Mesodermal cell (in vitro differentiated cells): ENCODE measurements around the gene RFX2.

Source experiments
- H3K27ac ChIP-seq: 2 replicates; pipeline ENCODE4 v1.7.0; 2013; ENCODE audit warnings: mild to moderate bottlenecking, low read depth, low read length, moderate library complexity; ENCODE audit not compliant: severe bottlenecking
- H3K36me3 ChIP-seq: 2 replicates; pipeline ENCODE4 v1.7.1; 2013; ENCODE audit warnings: mild to moderate bottlenecking, low read length, moderate library complexity; ENCODE audit not compliant: control insufficient read depth, insufficient read depth
- H3K4me1 ChIP-seq: one replicate; pipeline ENCODE4 v1.7.1; 2013; ENCODE audit warnings: mild to moderate bottlenecking, low read length; ENCODE audit not compliant: insufficient read depth, control insufficient read depth, poor library complexity, severe bottlenecking
- H3K4me3 ChIP-seq: 2 replicates; pipeline ENCODE4 v1.7.0; 2013; ENCODE audit warnings: low read length, control low read depth, mild to moderate bottlenecking; ENCODE audit not compliant: insufficient read depth, poor library complexity, severe bottlenecking; ENCODE audit errors: extremely low read depth
- H3K9me3 ChIP-seq: 2 replicates; pipeline ENCODE4 v1.7.1; 2013; ENCODE audit warnings: mild to moderate bottlenecking, low read length, moderate library complexity; ENCODE audit not compliant: control insufficient read depth
- WGBS, 2 experiments: methylation state at CpG; one replicate each; pipeline ENCODE4 v1.1.5; 2013; ENCODE audit warnings: missing lambda C conversion rate in 2 of 2; ENCODE audit not compliant: insufficient coverage in 2 of 2; 5-methylcytosine and 5-hydroxymethylcytosine counted together

RFX2 gene

DNA sequence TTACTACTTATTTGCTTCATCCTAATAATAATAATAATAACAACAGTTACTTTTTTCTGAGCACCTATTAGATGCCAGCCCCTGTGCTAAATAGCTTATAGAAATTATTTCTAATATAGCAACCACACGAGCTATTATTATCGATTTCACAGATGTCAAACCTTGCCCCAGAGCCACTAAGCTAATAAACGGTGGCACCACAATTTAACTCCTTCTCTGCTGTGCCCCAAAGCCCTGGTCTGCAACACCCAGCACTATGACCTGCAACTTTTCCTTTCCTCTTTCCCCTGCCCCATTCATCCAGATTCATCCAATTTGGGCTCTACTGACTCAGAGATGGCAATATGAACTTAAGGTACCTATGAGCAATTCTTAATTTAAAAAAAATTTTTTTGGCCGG, 6.4 kb downstream of the RFX2 start:
- no peak overlapping the region for H3K27ac ChIP-seq
- 86 to 87% methylated on average over 2 to 3 of the region's 4 CpGs for WGBS, 2 experiments
- no peak overlapping the region for H3K4me3 ChIP-seq
- H3K36me3 ChIP-seq: no peaks in the 10 kb centered on the region
- no peaks in the 10 kb centered on the region for H3K9me3 ChIP-seq
- peaks cover 5% of the 10 kb centered on the region for H3K4me1 ChIP-seq

DNA sequence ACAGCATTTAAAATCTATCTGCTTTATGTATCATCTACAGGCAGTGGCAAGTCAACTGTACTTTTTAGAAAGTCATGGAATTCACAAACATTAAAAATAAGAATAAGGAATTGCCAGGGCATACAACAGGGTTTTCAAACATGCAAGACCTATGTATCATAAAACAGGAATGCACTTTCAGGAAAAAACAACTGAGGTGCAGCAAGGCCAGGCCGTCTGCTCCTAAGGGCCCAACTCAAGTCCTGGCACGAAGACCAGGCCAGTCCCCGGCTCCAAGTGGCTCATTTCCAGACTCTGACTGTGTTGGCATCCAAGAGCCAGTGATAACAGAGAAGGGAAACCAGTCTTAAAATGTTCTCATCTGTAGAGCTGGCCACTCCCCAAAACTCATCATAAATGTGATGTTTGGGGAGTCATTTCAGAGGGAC, 7.1 kb downstream of the RFX2 start:
- H3K4me1 ChIP-seq: peaks cover 5% of the 10 kb centered on the region
- no peaks in the 10 kb centered on the region for H3K9me3 ChIP-seq
- no peak overlapping the region for H3K27ac ChIP-seq
- no peaks in the 10 kb centered on the region for H3K36me3 ChIP-seq
- WGBS, 2 experiments: 80 to 97% methylated on average over 3 of the region's 3 CpGs
- no peak overlapping the region for H3K4me3 ChIP-seq

DNA sequence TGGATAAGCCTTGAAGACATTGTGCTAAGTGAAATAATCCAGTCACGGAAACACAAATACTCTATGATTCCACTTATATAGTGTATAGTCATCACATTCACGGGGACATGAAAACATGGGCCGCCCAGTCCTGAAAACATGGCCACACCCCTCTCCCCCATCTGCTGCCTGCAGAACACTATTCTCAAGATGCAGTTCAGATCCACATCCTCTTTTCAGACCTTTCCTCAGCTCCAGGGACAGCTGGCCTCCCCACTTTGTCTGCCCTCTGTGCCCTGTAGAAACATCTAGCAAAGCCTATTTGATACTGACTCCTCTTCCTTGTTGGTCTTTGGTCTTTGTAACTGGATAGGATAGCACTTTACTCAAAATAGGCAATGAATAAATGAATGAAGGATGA, 8.3 kb downstream of the RFX2 start:
- H3K4me1 ChIP-seq: peaks cover 5% of the 10 kb centered on the region
- WGBS, 2 experiments: 84 to 100% methylated on average over 2 to 3 of the region's 3 CpGs
- H3K4me3 ChIP-seq: no peak overlapping the region
- H3K36me3 ChIP-seq: no peaks in the 10 kb centered on the region
- H3K9me3 ChIP-seq: no peaks in the 10 kb centered on the region
- H3K27ac ChIP-seq: no peak overlapping the region

DNA sequence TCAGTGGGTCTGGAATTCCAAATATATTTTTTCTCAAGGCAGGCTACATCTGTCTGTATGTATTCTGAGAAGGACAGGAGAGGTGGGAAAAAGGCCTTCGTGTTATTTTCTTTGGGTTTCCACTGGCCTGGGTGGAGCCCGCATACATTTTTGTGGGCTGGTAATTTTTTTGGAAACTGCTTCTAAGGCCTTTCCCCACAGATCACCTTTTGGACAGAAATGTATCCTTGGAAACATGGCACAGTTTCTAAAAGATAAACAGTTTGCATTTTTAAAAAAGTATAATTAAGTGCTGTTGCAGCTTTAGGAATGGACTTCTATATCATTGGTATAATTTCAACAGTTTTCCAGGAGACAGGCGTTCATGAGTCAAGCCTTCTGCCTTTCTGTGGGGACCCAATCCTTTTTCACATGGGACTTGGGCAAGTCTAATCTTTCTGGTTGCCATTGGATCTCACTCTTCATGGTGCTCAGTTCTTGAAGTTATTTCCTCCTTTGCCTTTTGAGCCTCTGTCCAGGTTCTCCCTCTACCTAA, 8.9 kb downstream of the RFX2 start:
- WGBS, 2 experiments: 85 to 100% methylated on average over 2 of the region's 3 CpGs
- Histone ChIP-seq H3K4me1 (peaks cover 5% of the 10 kb centered on the region), H3K36me3 (no peaks in the 10 kb centered on the region), H3K27ac (no peak overlapping the region), H3K9me3 (no peaks in the 10 kb centered on the region), H3K4me3 (no peak overlapping the region)

DNA sequence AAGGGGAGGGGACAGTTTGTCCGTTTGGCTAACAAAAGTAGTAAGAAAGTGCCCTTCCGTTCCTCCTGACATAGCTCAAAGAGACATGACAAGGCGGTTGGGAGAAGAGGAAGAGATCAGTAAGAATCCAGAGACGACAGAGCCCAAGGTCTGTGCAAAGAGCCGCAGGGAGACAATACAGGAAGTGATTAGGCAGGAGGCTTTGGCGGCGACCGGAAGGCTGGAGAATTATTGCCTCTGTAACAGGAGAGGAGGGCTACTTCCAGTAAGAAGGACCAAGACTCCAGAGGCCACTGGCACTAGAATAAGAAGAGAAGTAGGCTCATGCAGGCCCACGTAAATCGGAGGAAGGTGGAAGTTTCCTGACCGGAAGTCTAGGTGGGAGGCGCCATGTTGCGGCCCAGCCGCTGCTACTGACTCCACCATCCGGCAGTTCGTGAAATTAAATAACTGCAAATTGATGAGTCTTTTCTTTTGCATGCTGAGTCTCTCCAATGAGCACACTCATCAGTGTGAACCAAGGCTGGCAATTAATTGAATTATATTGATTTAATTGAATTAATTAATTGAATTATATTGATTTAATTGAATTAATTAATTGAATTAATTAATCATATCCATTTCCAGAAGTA, 9.9 kb downstream of the RFX2 start:
- no peaks in the 10 kb centered on the region for H3K9me3 ChIP-seq
- peaks cover 5% of the 10 kb centered on the region for H3K4me1 ChIP-seq
- H3K27ac ChIP-seq: peak overlapping the region; percentile 54
- H3K4me3 ChIP-seq: no peak overlapping the region
- H3K36me3 ChIP-seq: no peaks in the 10 kb centered on the region
- 84 to 88% methylated on average over 14 to 16 of the region's 16 CpGs for WGBS, 2 experiments

DNA sequence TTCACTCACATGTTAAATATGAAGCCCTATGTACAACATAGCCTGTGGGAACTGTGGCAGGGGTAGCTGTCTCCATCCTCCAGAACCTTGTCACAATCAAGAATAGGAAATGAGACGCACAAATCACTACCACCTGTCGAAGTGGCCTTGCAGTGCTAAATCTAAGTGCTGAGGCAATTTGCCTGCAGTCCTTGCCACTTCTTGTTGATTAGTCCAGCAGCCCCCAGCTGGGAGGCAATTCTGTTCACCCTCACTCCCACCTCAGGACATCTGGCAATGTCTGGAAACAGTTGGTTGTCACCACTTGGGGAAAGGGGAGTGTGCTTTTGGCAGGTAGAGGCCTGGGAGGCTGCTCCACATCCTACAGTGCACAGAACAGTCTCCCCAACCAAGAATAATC, 10.7 kb downstream of the RFX2 start:
- H3K4me3 ChIP-seq: no peak overlapping the region
- peaks cover 5% of the 10 kb centered on the region for H3K4me1 ChIP-seq
- no peaks in the 10 kb centered on the region for H3K9me3 ChIP-seq
- H3K27ac ChIP-seq: no peak overlapping the region
- no peaks in the 10 kb centered on the region for H3K36me3 ChIP-seq
- WGBS, 2 experiments: 94% methylated on average over 2 of the region's 2 CpGs

DNA sequence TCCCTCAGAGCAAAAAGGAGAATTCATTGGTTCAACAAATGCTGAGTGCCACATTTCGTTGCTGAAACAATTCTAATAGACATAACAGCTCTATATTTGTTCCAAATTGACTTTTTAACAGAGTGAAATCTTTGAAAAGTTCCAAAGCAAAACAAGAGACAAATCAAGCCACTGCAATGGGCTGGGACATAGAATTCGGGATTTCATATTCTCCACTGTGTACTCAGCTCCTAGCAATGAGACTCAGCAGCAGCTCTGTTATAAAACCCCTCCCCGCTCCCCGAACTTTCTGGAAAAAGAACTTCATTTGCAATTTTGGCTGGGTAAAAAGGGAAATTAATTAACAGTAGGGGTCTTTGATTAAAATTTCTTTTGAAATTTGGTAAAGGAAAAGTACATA, 11.3 kb downstream of the RFX2 start:
- Histone ChIP-seq H3K4me3 (no peak overlapping the region), H3K36me3 (no peaks in the 10 kb centered on the region), H3K27ac (no peak overlapping the region), H3K9me3 (no peaks in the 10 kb centered on the region), H3K4me1 (peaks cover 5% of the 10 kb centered on the region)
- 95% methylated on average over 3 of the region's 4 CpGs; no CpG with 5 or more reads in 1 of the 2 experiments for WGBS, 2 experiments

DNA sequence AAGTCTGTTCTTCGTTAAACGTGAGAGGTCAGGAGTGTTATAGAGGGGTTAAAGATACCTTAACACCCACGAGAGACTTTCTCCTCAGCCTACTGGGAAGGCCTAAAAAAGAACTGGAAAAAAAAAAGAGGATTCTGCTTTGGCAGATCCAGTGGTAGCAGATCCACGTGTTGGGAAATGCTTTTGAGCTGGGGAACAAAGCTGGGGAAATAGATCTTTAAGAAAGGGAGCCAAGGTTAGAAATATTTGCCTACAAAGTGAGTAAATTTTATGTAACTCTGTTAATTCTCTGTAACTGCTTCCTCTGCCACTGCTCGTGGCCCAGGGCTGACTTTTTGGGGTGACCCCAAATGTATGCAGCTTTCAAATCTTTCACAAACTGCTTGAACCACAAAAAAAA, 11.7 kb downstream of the RFX2 start:
- no peak overlapping the region for H3K27ac ChIP-seq
- WGBS, 2 experiments: 43 to 65% methylated on average over 1 to 2 of the region's 5 CpGs
- H3K36me3 ChIP-seq: no peaks in the 10 kb centered on the region
- H3K4me3 ChIP-seq: no peak overlapping the region
- no peaks in the 10 kb centered on the region for H3K9me3 ChIP-seq
- H3K4me1 ChIP-seq: peaks cover 5% of the 10 kb centered on the region

DNA sequence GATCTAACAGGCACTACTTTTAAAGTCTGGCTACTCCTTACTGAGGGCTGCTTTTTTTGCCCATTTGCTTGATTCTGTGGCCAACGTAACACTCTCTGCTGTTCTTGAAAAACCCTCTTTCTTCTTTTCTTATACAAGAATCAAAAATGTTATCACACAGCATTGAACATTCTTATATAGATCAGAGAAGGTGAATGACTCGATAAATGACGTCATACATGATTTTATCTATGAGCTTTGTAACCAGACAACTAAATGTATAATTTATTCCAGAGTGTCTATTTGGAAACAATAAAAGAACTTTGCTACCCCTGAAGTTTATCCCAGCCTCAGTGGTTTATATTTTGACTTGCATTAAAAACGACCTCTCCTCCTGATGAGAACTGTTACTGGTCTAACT, 12.4 kb downstream of the RFX2 start:
- WGBS, 2 experiments: 78 to 86% methylated on average over 1 to 3 of the region's 4 CpGs
- Histone ChIP-seq H3K4me1 (peaks cover 6% of the 10 kb centered on the region), H3K9me3 (no peaks in the 10 kb centered on the region)

DNA sequence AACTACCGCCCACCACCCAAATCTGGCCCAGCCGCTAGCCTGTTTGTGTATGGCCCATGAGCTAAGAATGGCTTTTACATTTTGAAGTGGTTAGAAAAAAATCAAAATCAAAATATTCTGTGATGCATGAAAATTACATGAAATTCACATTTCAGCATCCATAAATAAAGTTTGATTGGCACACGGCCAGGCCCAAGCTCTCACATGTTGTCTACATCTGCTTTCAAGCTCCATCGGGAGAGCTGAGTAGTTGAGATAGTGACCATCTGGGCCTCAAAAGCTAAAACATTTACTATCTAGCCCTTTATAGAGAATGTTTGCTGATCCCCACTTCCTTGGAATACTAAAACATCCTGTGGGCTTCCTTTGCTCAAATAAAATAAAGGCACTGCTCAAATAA, 14.5 kb downstream of the RFX2 start:
- Histone ChIP-seq H3K4me3 (no peak overlapping the region), H3K9me3 (no peaks in the 10 kb centered on the region), H3K4me1 (peaks cover 18% of the 10 kb centered on the region), H3K36me3 (no peaks in the 10 kb centered on the region), H3K27ac (no peak overlapping the region)
- 100% methylated on average over 1 of the region's 4 CpGs; no CpG with 5 or more reads in 1 of the 2 experiments for WGBS, 2 experiments

More for the DNA sequence above, 12.4 kb downstream of the RFX2 start:
- Histone ChIP-seq H3K4me3 (no peak overlapping the region), H3K27ac (no peak overlapping the region), H3K36me3 (no peaks in the 10 kb centered on the region)
